DOHH2 (cell line): ENCODE results near the gene RYR2.

ENCODE experiments used
- H3F3A ChIP-seq: fragments of 200-600 bp; sonication (generic), shearing (Covaris generic); 2 replicates; pipeline ENCODE4 v1.6.0; 2016; ENCODE audit warnings: antibody characterized with exemption, mild to moderate bottlenecking; ENCODE audit not compliant: control insufficient read depth, insufficient read depth
- H3K27ac ChIP-seq: fragments of 200-600 bp; sonication (generic); 2 replicates; pipeline ENCODE4 v1.5.1; 2014; ENCODE audit warnings: low read depth, mild to moderate bottlenecking, low read length, moderate library complexity
- H3K27me3 ChIP-seq: fragments of 200-600 bp; sonication (generic); 2 replicates; pipeline ENCODE4 v1.6.1; 2014; ENCODE audit warnings: mild to moderate bottlenecking, low read length, mixed read lengths; ENCODE audit not compliant: control insufficient read depth
- H3K36me3 ChIP-seq: fragments of 200-600 bp; sonication (generic); 2 replicates; pipeline ENCODE4 v1.6.1; 2014; ENCODE audit warnings: mild to moderate bottlenecking, low read length, moderate library complexity, mixed read lengths; ENCODE audit not compliant: control insufficient read depth
- H3K4me1 ChIP-seq: fragments of 200-600 bp; sonication (generic); 2 replicates; pipeline ENCODE4 v1.6.1; 2014; ENCODE audit warnings: mild to moderate bottlenecking, low read length, mixed read lengths; ENCODE audit not compliant: control insufficient read depth
- H3K4me2 ChIP-seq: fragments of 200-600 bp; sonication (generic); 2 replicates; pipeline ENCODE4 v1.6.0; 2014; ENCODE audit warnings: mild to moderate bottlenecking, low read length, moderate library complexity
- H3K4me3 ChIP-seq: fragments of 200-600 bp; sonication (generic); 2 replicates; pipeline ENCODE4 v1.5.1; 2014; ENCODE audit warnings: mild to moderate bottlenecking, low read length, mixed read lengths
- H3K79me2 ChIP-seq: fragments of 200-600 bp; sonication (generic); 2 replicates; pipeline ENCODE4 v1.6.1; 2014; ENCODE audit warnings: mild to moderate bottlenecking, low read length, mixed read lengths; ENCODE audit not compliant: control insufficient read depth
- H3K9me2 ChIP-seq: fragments of 200-600 bp; sonication (generic); replicated peaks from 2 replicates; pipeline ENCODE4 v1.6.1; 2014; ENCODE audit warnings: mild to moderate bottlenecking, low read length, mixed read lengths; ENCODE audit not compliant: control insufficient read depth
- H3K9me3 ChIP-seq: fragments of 200-600 bp; sonication (generic); 2 replicates; pipeline ENCODE4 v1.6.1; 2014; ENCODE audit warnings: antibody characterized with exemption, low read length, mixed read lengths; ENCODE audit not compliant: control insufficient read depth, insufficient read depth
- H4K20me1 ChIP-seq: fragments of 200-600 bp; sonication (generic); 2 replicates; pipeline ENCODE4 v1.6.0; 2014; ENCODE audit warnings: low read depth, mild to moderate bottlenecking, antibody characterized with exemption, low read length, moderate library complexity; ENCODE audit not compliant: control insufficient read depth, insufficient read depth
- CTCF ChIP-seq: fragments of 200-600 bp; sonication (generic); IDR thresholded peaks from one replicate; pipeline ENCODE4 v1.5.1; 2014; ENCODE audit warnings: antibody characterized with exemption, mild to moderate bottlenecking, low read depth, low read length; ENCODE audit not compliant: poor library complexity, severe bottlenecking
- EZH2phosphoT487 ChIP-seq: fragments of 200-600 bp; sonication (generic); IDR thresholded peaks from 2 replicates; pipeline ENCODE4 v1.6.1; 2017; ENCODE audit warnings: borderline replicate concordance, mild to moderate bottlenecking, antibody characterized with exemption, low read length, moderate library complexity, mixed read lengths

Gene RYR2

GRCh38 chr1:237527761-237528160 lies 485.8 kb downstream of the RYR2 start:
- Histone ChIP-seq H3K9me3 (no peaks in the 10 kb centered on the region), H3K4me3 (no peak overlapping the region), H3K4me2 (no peak overlapping the region), H3K79me2 (no peaks in the 10 kb centered on the region), H4K20me1 (no peaks in the 10 kb centered on the region), H3K4me1 (no peaks in the 10 kb centered on the region), H3K27ac (no peak overlapping the region), H3K36me3 (no peaks in the 10 kb centered on the region), H3F3A (no peaks in the 10 kb centered on the region), H3K9me2 (no peaks in the 10 kb centered on the region), H3K27me3 (no peaks in the 10 kb centered on the region)
- no peak for TF ChIP-seq EZH2phosphoT487

- Histone ChIP-seq H4K20me1 (no peaks in the 10 kb centered on the region), H3K4me1 (no peaks in the 10 kb centered on the region), H3K9me3 (no peaks in the 10 kb centered on the region), H3K4me3 (no peak overlapping the region), H3K27ac (no peak overlapping the region), H3K9me2 (no peaks in the 10 kb centered on the region), H3K36me3 (no peaks in the 10 kb centered on the region), H3K79me2 (no peaks in the 10 kb centered on the region), H3F3A (no peaks in the 10 kb centered on the region), H3K4me2 (no peak overlapping the region), H3K27me3 (no peaks in the 10 kb centered on the region)
- TF ChIP-seq EZH2phosphoT487: no peak
- no peak for TF ChIP-seq CTCF
Observed at GRCh38 chr1:237528545-237528944, 486.6 kb downstream of the RYR2 start.

- no peaks in the 10 kb centered on the region for H3K79me2 ChIP-seq
- no peaks in the 10 kb centered on the region for H3K36me3 ChIP-seq
- TF ChIP-seq CTCF (no peak), EZH2phosphoT487 (no peak)
- H3K4me1 ChIP-seq: no peaks in the 10 kb centered on the region
- H3K4me2 ChIP-seq: no peak overlapping the region
- H3F3A ChIP-seq: no peaks in the 10 kb centered on the region
- no peaks in the 10 kb centered on the region for H3K27me3 ChIP-seq
- H3K9me3 ChIP-seq: no peaks in the 10 kb centered on the region
- no peaks in the 10 kb centered on the region for H4K20me1 ChIP-seq
- H3K4me3 ChIP-seq: no peak overlapping the region
- H3K27ac ChIP-seq: no peak overlapping the region
- H3K9me2 ChIP-seq: no peaks in the 10 kb centered on the region
Observed at GRCh38 chr1:237539055-237539454, 497.1 kb downstream of the RYR2 start.

- Histone ChIP-seq H3K79me2 (no peaks in the 10 kb centered on the region), H3K9me2 (no peaks in the 10 kb centered on the region), H3K27me3 (no peaks in the 10 kb centered on the region), H3K27ac (no peak overlapping the region), H3K4me2 (no peak overlapping the region), H3K36me3 (no peaks in the 10 kb centered on the region), H3K9me3 (no peaks in the 10 kb centered on the region), H4K20me1 (no peaks in the 10 kb centered on the region), H3K4me1 (no peaks in the 10 kb centered on the region), H3K4me3 (no peak overlapping the region), H3F3A (no peaks in the 10 kb centered on the region)
- TF ChIP-seq EZH2phosphoT487: no peak
Observed at GRCh38 chr1:237542525-237543418, 500.8 kb downstream of the RYR2 start.
